ENCODE data around the gene TRIOBP.

Gene TRIOBP

GRCh38 chr22:37657590-37658132 is 39.2 kb upstream of the TRIOBP start:
- peak overlapping the region; percentile 12 for H3K4me3 ChIP-seq (ENCODE audit: low read depth, low read length)
- no peak for TF ChIP-seq CTCF (IDR thresholded peaks at IDR 0.05; ENCODE audit: borderline replicate concordance, insufficient read depth, low read depth, low read length)

GRCh38 chr22:37658133-37659065 is 38.4 kb upstream of the TRIOBP start, which contains the start of gene PDXP:
PDXP (plus strand) TSS chr22:37658723; CDS start chr22:37658783, 60 bp downstream.
- no peak for TF ChIP-seq CTCF (IDR thresholded peaks at IDR 0.05; ENCODE audit: borderline replicate concordance, insufficient read depth, low read depth, low read length)
- peak within 1 kb of the TSS; percentile 66 for H3K4me3 ChIP-seq (ENCODE audit: low read depth, low read length)

DNA sequence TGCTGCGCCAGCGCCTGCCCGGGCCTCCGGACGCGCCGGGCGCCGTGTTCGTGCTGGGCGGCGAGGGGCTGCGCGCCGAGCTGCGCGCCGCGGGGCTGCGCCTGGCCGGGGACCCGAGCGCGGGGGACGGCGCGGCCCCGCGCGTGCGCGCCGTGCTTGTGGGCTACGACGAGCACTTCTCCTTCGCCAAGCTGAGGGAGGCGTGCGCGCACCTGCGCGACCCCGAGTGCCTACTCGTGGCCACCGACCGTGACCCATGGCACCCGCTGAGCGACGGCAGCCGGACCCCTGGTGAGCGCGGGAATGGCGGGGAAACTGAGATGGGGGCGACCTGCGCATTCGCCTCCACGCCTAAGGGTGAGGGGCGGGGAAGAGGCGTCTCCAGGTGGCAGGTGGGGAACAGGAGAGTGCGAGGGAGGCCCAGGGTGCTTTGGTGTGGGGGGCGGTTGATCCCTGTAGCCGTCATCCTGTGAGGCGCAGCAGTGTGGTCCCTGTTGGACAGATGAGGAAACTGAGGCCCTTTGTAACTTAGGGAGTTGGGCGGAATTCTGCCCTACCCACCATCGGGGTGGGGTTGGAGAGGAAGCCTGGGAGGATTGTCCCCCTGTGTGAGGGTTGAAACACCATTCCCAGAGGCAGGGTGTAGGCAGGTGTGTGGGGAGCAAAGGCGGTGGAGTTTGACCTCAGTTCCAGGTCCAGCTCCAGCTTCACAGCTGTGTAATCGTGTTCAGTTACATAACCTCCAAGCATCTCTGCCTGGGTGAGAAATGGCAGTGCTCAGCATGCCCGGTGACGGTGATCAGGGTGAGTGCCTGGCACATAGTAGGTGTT is 37.6 kb upstream of the TRIOBP start:
- H3K4me3 ChIP-seq (ENCODE audit: low read depth, low read length): peak overlapping the region; percentile 66
- TF ChIP-seq CTCF (IDR thresholded peaks at IDR 0.05; ENCODE audit: borderline replicate concordance, insufficient read depth, low read depth, low read length): no peak

- H3K4me3 ChIP-seq (ENCODE audit: low read depth, low read length): peak overlapping the region; percentile 66
- TF ChIP-seq CTCF (IDR thresholded peaks at IDR 0.05; ENCODE audit: borderline replicate concordance, insufficient read depth, low read depth, low read length): no peak
Observed at GRCh38 chr22:37659897-37660708, 36.7 kb upstream of the TRIOBP start.

DNA sequence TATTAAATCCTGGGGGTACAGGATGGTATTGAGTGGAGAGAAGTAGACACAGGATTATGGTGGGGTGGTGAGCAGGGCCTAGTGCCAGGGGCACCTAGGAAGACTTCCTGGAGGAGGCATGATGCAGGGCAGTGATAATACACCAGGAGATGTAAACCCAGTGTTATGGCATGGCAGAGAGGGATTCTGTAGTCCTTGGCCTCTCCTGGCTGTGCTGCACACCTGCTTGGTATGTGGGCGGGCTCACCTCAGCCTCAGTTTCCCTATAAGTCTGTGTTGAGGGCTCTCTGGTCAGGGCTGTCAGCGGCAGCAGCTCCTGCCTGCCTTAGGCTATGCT is 36.2 kb upstream of the TRIOBP start:
- H3K4me3 ChIP-seq (ENCODE audit: low read depth, low read length): peak overlapping the region; percentile 66
- no peak for TF ChIP-seq CTCF (IDR thresholded peaks at IDR 0.05; ENCODE audit: borderline replicate concordance, insufficient read depth, low read depth, low read length)

- TF ChIP-seq CTCF (IDR thresholded peaks at IDR 0.05; ENCODE audit: borderline replicate concordance, insufficient read depth, low read depth, low read length): peak; percentile 58
- no peak overlapping the region for H3K4me3 ChIP-seq (ENCODE audit: low read depth, low read length)
Observed at GRCh38 chr22:37661160-37661924, 35.5 kb upstream of the TRIOBP start.

Measured in GM12875 (cell line).